Trophoblast cell (in vitro differentiated cells and primary cell): ENCODE results near the gene OR56B1.
"Not testable (repeated sequence)": the region's sequence is repeated elsewhere in the genome, so short reads cannot be mapped to it uniquely, and the experiment has no call there.

Experiments used
- DNase-seq, 2 donors: peaks; one replicate each; pipeline ENCODE4 v3.0.0-alpha.2; 2016
- H2AFZ ChIP-seq: 2 replicates; pipeline ENCODE4 v1.6.1; 2013; ENCODE audit warnings: low read length, moderate library complexity, mild to moderate bottlenecking; ENCODE audit not compliant: insufficient read depth, poor library complexity
- H2AK5ac ChIP-seq: 2 replicates; pipeline ENCODE4 v1.6.1; 2013; ENCODE audit warnings: mild to moderate bottlenecking, low read length
- H2BK120ac ChIP-seq: 2 replicates; pipeline ENCODE4 v1.6.1; 2013; ENCODE audit warnings: low read length, mild to moderate bottlenecking, moderate library complexity; ENCODE audit not compliant: insufficient read depth, poor library complexity
- H2BK12ac ChIP-seq: 2 replicates; pipeline ENCODE4 v1.6.1; 2013; ENCODE audit warnings: mild to moderate bottlenecking, low read length, moderate library complexity
- H2BK5ac ChIP-seq: 2 replicates; pipeline ENCODE4 v1.6.1; 2013; ENCODE audit warnings: low read length, low read depth, moderate library complexity, mild to moderate bottlenecking; ENCODE audit not compliant: poor library complexity
- H3K14ac ChIP-seq: 2 replicates; pipeline ENCODE4 v1.6.1; 2013; ENCODE audit warnings: mild to moderate bottlenecking, low read length
- H3K18ac ChIP-seq: 2 replicates; pipeline ENCODE4 v1.6.1; 2013; ENCODE audit warnings: mild to moderate bottlenecking, low read length
- H3K23ac ChIP-seq: 2 replicates; pipeline ENCODE4 v1.6.1; 2013; ENCODE audit warnings: low read length
- H3K27ac ChIP-seq: 2 replicates; pipeline ENCODE4 v1.5.1; 2013; ENCODE audit warnings: low read depth, mild to moderate bottlenecking, inconsistent platforms, low read length, moderate library complexity
- H3K27me3 ChIP-seq: 2 replicates; pipeline ENCODE4 v1.6.1; 2013; ENCODE audit warnings: inconsistent platforms, mild to moderate bottlenecking, low read length, moderate library complexity; ENCODE audit not compliant: insufficient read depth
- H3K36me3 ChIP-seq, 2 experiments: 1 replicate in 1 of 2; 2 replicates in 1 of 2; pipeline ENCODE4 v1.6.1; 2013; ENCODE audit warnings: low read length in 2 of 2, mild to moderate bottlenecking in 2 of 2, moderate library complexity in 1 of 2; ENCODE audit not compliant: insufficient read depth in 2 of 2, control insufficient read depth in 1 of 2
- H3K4ac ChIP-seq: 2 replicates; pipeline ENCODE4 v1.6.1; 2013; ENCODE audit warnings: low read depth, mild to moderate bottlenecking, low read length, moderate library complexity
- H3K4me1 ChIP-seq, 2 experiments: 1 replicate in 1 of 2; 2 replicates in 1 of 2; pipeline ENCODE4 v1.6.1; 2013; ENCODE audit warnings: low read length in 2 of 2, mild to moderate bottlenecking in 2 of 2, moderate library complexity in 1 of 2; ENCODE audit not compliant: insufficient read depth in 2 of 2, control insufficient read depth in 1 of 2
- H3K4me2 ChIP-seq: 2 replicates; pipeline ENCODE4 v1.6.1; 2013; ENCODE audit warnings: inconsistent platforms, mild to moderate bottlenecking, low read length, moderate library complexity
- H3K4me3 ChIP-seq: 2 replicates; pipeline ENCODE4 v1.5.1; 2013; ENCODE audit warnings: mild to moderate bottlenecking, low read depth, low read length, inconsistent platforms
- H3K79me1 ChIP-seq: one replicate; pipeline ENCODE4 v1.6.1; 2013; ENCODE audit warnings: low read length
- H3K79me2 ChIP-seq: 2 replicates; pipeline ENCODE4 v1.6.1; 2013; ENCODE audit warnings: low read length, mild to moderate bottlenecking; ENCODE audit not compliant: control insufficient read depth, insufficient read depth, poor library complexity
- H3K9ac ChIP-seq: 2 replicates; pipeline ENCODE4 v1.6.1; 2013; ENCODE audit warnings: mild to moderate bottlenecking, low read length
- H3K9me3 ChIP-seq: 2 replicates; pipeline ENCODE4 v1.6.1; 2013; ENCODE audit warnings: low read depth, mild to moderate bottlenecking, control low read depth, inconsistent platforms, low read length; ENCODE audit not compliant: insufficient read depth
- H4K12ac ChIP-seq: 2 replicates; pipeline ENCODE4 v1.6.1; 2013; ENCODE audit warnings: low read depth, mild to moderate bottlenecking, low read length, moderate library complexity
- H4K8ac ChIP-seq: 2 replicates; pipeline ENCODE4 v1.6.1; 2013; ENCODE audit warnings: low read depth, mild to moderate bottlenecking, low read length, moderate library complexity
- H4K91ac ChIP-seq: one replicate; pipeline ENCODE4 v1.6.1; 2013; ENCODE audit warnings: low read depth, mild to moderate bottlenecking, low read length, moderate library complexity
- WGBS: extraction: QIAGEN DNeasy Blood & Tissue Kit; methylation state at CpG from one replicate; pipeline ENCODE4 v1.1.7; 2013; ENCODE audit warnings: missing lambda C conversion rate; ENCODE audit not compliant: insufficient read length, insufficient coverage; ENCODE audit errors: extremely low coverage; 5-methylcytosine and 5-hydroxymethylcytosine counted together

OR56B1 gene

DNA sequence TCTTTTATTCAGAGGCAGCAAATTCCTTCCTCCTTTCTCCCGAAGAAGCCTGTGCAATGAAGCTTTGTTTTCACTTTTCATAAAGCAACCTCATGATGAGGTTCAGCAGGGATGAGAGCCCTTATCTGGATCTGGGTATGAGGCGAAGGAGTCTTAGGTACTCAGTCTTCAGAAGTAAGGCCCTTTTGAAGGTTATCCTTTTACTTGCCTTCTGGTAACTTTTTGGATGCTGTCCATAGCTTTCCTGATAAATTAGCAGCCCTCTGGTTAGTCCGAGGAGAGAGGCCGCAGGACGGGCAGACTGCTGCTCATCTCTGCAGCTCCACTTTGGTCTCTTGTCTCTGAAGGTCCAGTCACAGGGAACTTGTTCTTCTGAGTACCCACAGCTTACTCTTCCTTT, 45.5 kb upstream of the OR56B1 start:
- Histone ChIP-seq H3K79me2 (no peaks in the 10 kb centered on the region), H3K27ac (no peak overlapping the region), H3K4ac (no peak overlapping the region), H3K4me1 (no peaks in the 10 kb centered on the region), H3K14ac (peak overlapping the region; percentile 67), H3K79me1 (peaks cover 13% of the 10 kb centered on the region), H3K4me3 (no peak overlapping the region), H4K91ac (peak overlapping the region; percentile 66), H3K9me3 (no peaks in the 10 kb centered on the region), H4K8ac (no peak overlapping the region), H2BK120ac (peak overlapping the region; percentile 98), H2BK12ac (peak overlapping the region; percentile 89), H3K18ac (peak overlapping the region; percentile 18), H4K12ac (peak overlapping the region; percentile 44), H3K23ac (no peak overlapping the region), H3K4me2 (no peak overlapping the region), H2AK5ac (no peak overlapping the region), H3K36me3 (no peaks in the 10 kb centered on the region), H2AFZ (peak overlapping the region; percentile 35), H3K9ac (no peak overlapping the region), H2BK5ac (peak overlapping the region; percentile 61), H3K27me3 (no peaks in the 10 kb centered on the region)
- peak in 1 of 2 donors; percentile 16 for DNase-seq
- WGBS = no CpG with 5 or more reads among the region's 5 CpGs

DNA sequence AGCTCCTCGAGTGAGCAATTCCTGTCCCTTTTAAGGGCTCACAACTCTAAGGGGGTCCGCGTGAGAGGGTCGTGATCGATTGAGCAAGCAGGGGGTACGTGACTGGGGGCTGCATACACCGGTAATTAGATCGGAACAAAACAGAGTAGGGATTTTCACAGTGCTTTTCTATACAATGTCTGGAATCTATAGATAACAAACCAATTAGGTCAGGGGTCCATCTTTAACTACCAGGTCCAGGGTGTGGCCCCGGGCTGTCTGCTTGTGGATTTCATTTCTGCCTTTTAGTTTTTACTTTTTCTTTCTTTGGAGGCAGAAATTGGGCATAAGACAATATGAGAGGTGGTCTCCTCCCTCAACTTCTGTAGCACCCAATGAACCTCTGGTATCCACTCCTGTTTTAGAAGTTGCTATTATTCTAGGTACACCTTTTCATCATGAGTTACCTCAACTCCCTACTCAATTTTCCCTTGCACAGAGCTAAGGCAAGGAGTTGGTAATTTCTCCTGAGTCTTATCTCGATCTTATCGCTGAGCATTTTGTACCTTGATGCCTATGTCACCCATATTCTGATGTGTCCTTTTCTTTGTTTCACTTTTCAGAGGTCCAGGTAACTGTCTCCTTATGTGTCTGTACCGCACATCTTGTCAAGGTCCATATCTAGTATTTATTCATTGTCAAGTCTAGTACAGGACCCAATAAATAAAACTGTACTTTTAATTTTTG, 44.8 kb upstream of the OR56B1 start:
- H4K8ac ChIP-seq, H3K36me3 ChIP-seq, DNase-seq, H2AK5ac ChIP-seq, H3K9me3 ChIP-seq, H3K4me2 ChIP-seq, H3K4ac ChIP-seq, H3K23ac ChIP-seq, H3K4me1 ChIP-seq, H3K79me2 ChIP-seq, H3K4me3 ChIP-seq, H4K12ac ChIP-seq, H2BK5ac ChIP-seq, H3K9ac ChIP-seq, H2AFZ ChIP-seq, H3K27me3 ChIP-seq, H3K27ac ChIP-seq: not testable (repeated sequence)
- Histone ChIP-seq H2BK120ac (peak overlapping the region; percentile 98), H4K91ac (peak overlapping the region; percentile 66), H3K18ac (peak overlapping the region; percentile 18), H3K79me1 (peaks cover 11% of the 10 kb centered on the region), H3K14ac (peak overlapping the region; percentile 67), H2BK12ac (peak overlapping the region; percentile 89)
- WGBS = no CpG with 5 or more reads among the region's 12 CpGs

DNA sequence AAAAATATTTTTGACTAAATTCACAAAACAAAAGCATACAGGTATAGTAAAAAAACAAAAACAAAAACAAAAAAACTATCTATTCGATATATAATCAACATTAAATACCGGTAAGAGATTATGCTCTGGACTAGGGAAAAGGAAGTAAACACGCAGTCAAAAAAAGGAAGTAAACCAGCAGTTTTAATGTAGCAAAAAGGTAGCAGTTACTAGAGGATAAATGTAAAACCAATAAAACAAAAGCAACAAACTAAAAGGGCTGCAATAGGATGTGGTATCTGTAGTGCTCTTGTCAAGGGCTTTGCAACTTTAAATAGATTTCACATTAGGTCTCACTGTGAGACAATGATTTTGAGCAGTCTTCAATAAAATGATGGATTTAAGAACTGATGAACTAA, 44.3 kb upstream of the OR56B1 start:
- no peak overlapping the region for H2BK120ac ChIP-seq
- no peak overlapping the region for H3K4me2 ChIP-seq
- no peak overlapping the region for H4K12ac ChIP-seq
- no peaks in the 10 kb centered on the region for H3K36me3 ChIP-seq
- H3K9me3 ChIP-seq = no peaks in the 10 kb centered on the region
- H3K79me2 ChIP-seq = no peaks in the 10 kb centered on the region
- no peak overlapping the region for H3K27ac ChIP-seq
- H3K4me3 ChIP-seq = no peak overlapping the region
- H3K23ac ChIP-seq = no peak overlapping the region
- no peak overlapping the region for H4K8ac ChIP-seq
- H3K4ac ChIP-seq = no peak overlapping the region
- peaks cover 0 to 4% of the 10 kb centered on the region in 2 experiments for H3K4me1 ChIP-seq
- no peak overlapping the region for H3K18ac ChIP-seq
- no peak overlapping the region for H3K14ac ChIP-seq
- no peak overlapping the region for H4K91ac ChIP-seq
- no peak overlapping the region for H3K9ac ChIP-seq
- no peak overlapping the region for H2BK5ac ChIP-seq
- no peak overlapping the region for H2AFZ ChIP-seq
- 100% methylated on average over 1 of the region's 3 CpGs for WGBS
- H2BK12ac ChIP-seq = no peak overlapping the region
- DNase-seq = no peak
- no peak overlapping the region for H2AK5ac ChIP-seq
- peaks cover 11% of the 10 kb centered on the region for H3K79me1 ChIP-seq
- H3K27me3 ChIP-seq = no peaks in the 10 kb centered on the region

DNA sequence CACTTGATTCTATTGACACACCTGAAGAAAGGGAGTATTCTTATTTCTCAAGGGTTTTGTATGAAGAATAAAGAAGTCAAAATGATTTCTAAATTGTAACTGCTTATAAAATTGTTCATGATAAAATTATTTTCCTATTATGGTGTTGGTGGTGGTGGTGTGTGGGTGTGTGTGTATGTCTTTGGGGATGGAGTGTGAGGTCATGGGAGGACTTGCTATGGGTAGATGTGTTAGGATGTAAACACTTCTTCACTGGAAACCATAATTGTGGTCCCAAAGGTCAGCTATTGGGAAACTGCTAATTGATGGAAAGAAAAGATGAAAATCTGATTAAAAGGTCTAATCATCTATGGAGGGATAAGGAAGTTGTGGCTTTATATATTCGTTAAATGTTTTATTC, 41.6 kb upstream of the OR56B1 start:
- H2BK120ac ChIP-seq = no peak overlapping the region
- H3K79me2 ChIP-seq = no peaks in the 10 kb centered on the region
- no peak overlapping the region for H2BK12ac ChIP-seq
- H3K27me3 ChIP-seq = no peaks in the 10 kb centered on the region
- H2AK5ac ChIP-seq = no peak overlapping the region
- H3K4me2 ChIP-seq = no peak overlapping the region
- no CpG with 5 or more reads among the region's 1 CpG for WGBS
- peaks cover 11% of the 10 kb centered on the region for H3K79me1 ChIP-seq
- H3K23ac ChIP-seq = no peak overlapping the region
- no peaks in the 10 kb centered on the region for H3K9me3 ChIP-seq
- no peak overlapping the region for H3K9ac ChIP-seq
- no peak overlapping the region for H3K27ac ChIP-seq
- no peaks in the 10 kb centered on the region for H3K36me3 ChIP-seq
- no peak overlapping the region for H4K12ac ChIP-seq
- no peak overlapping the region for H2AFZ ChIP-seq
- H3K4ac ChIP-seq = no peak overlapping the region
- H4K8ac ChIP-seq = no peak overlapping the region
- no peak overlapping the region for H4K91ac ChIP-seq
- H3K4me3 ChIP-seq = no peak overlapping the region
- DNase-seq = no peak
- H2BK5ac ChIP-seq = no peak overlapping the region
- peaks cover 0 to 4% of the 10 kb centered on the region in 2 experiments for H3K4me1 ChIP-seq
- H3K14ac ChIP-seq = no peak overlapping the region
- no peak overlapping the region for H3K18ac ChIP-seq
